Measurements from ENCODE around the gene CYP1B1.
"Not testable (repeated sequence)": the region's sequence is repeated elsewhere in the genome, so short reads cannot be mapped to it uniquely, and the experiment has no call there.

The CYP1B1 gene

GRCh38 chr2:38075507-38076151 is at the start of gene CYP1B1:
TSS of gene CYP1B1 (minus strand) at chr2:38076151. CDS start at chr2:38075388, 763 bp downstream.
- no peak for DNase-seq

GRCh38 chr2:38125007-38125406 is 49.1 kb upstream of the CYP1B1 start:
- no peak for DNase-seq

GRCh38 chr2:38123911-38124310 is 48.0 kb upstream of the CYP1B1 start:
- DNase-seq: no peak

GRCh38 chr2:38122344-38122743 is 46.4 kb upstream of the CYP1B1 start:
- DNase-seq: no peak

- no peak for DNase-seq
Measured at GRCh38 chr2:38121481-38121880, 45.5 kb upstream of the CYP1B1 start.

- no peak for DNase-seq
Measured at GRCh38 chr2:38120829-38121228, 44.9 kb upstream of the CYP1B1 start.

GRCh38 chr2:38120264-38120592 is 44.3 kb upstream of the CYP1B1 start:
- no peak for DNase-seq

- DNase-seq: no peak
Measured at GRCh38 chr2:38116762-38117161, 40.8 kb upstream of the CYP1B1 start.

GRCh38 chr2:38115216-38116032 is 39.5 kb upstream of the CYP1B1 start:
- no peak for DNase-seq

- DNase-seq: no peak
Measured at GRCh38 chr2:38113981-38114708, 38.2 kb upstream of the CYP1B1 start.

- DNase-seq: no peak
Measured at GRCh38 chr2:38113051-38113450, 37.1 kb upstream of the CYP1B1 start.

GRCh38 chr2:38111350-38111749 is 35.4 kb upstream of the CYP1B1 start:
- not testable (repeated sequence) for DNase-seq

- DNase-seq: no peak
Measured at GRCh38 chr2:38109732-38110181, 33.8 kb upstream of the CYP1B1 start.

GRCh38 chr2:38108907-38109731 is 33.2 kb upstream of the CYP1B1 start:
- DNase-seq: no peak

- no peak for DNase-seq
Measured at GRCh38 chr2:38107738-38108410, 31.9 kb upstream of the CYP1B1 start.

- no peak for DNase-seq
Measured at GRCh38 chr2:38106405-38107094, 30.6 kb upstream of the CYP1B1 start.

GRCh38 chr2:38105922-38106321 is 30.0 kb upstream of the CYP1B1 start:
- DNase-seq: no peak

GRCh38 chr2:38104598-38104997 is 28.6 kb upstream of the CYP1B1 start:
- DNase-seq: no peak

- no peak for DNase-seq
Measured at GRCh38 chr2:38100328-38100727, 24.4 kb upstream of the CYP1B1 start.

- DNase-seq: no peak
Measured at GRCh38 chr2:38099099-38100028, 23.4 kb upstream of the CYP1B1 start.

Measured in SIG-M5 (cell line).